ENCODE data around the gene ZNF598.

ZNF598 gene

DNA sequence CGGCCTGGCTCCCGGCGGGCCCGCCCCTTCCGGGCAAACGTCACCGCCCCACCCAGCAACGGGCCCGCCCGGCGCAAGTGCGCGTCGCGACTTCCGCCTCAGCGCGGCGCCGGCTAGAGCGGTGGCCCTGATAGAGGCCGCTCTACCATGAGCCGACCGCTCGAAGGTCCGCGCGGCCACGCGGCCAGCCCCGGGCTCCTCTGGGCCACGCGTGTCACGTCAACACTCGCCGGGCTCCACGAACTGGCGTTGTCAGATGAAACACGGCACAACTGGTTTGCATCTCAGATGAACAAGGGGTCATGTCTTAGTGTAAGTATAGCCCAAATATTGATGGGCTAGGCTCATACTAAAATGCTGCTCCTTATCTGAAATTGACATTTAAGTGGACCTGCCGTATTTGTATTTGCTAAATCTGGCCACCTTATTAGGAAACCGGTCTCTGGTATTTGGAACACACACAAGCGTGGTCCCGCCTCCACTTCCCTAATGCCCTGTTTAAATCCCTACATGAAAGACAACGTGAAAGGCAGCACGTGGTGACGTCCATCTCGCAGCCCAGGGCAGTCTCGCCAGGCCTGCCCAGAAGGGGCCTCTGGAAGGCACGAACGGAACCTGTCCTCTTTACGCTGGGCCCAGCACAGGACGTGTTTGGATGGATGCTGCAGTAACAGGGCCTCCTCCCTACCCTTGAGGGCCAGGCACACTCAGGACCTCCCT, at the start of gene ZNF598:
Gene ZNF598 (minus strand): TSS at position 31 of the 720 bp plus-strand sequence.
- DNase-seq, result peak; percentile 83 to 86

DNA sequence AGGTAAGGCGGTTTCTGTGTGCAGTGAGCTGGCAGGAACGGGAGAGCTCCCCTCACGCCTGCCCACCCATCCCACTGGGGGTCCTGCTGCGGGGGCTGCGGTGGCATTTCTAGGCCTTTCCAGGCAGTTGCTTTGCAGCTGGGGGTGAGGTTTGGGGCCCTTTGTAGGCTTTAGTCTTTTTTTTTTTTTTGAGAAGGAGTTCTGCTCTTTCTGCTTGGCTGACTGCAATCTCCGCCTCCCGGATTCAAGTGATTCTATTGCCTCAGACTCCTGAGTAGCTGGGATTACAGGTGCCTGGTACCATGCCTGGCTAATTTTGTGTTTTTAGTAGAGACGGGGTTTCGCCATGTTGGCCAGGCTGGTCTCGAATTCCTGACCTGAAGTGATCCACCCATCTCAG, 49.3 kb upstream of the ZNF598 start:
- DNase-seq, result no peak

DNA sequence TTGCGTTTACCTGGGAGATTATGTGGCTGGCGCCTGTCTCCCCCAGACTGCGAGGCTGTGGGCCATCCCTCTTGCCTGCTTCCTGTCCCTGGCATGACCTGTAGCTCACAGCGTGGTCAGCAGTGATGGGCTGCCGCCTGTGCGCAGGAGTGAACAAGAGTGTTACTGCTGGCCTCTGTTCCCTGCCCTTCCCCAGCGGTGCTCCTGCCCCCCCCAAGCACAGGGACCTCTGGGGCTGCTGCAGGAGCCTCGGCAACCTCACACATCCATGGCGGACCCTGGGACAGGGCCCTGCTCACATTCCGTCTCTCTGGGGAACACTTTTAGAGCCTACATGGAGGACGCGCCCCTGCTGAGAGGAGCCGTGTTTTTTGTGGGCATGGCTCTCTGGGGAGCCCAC, 48.8 kb upstream of the ZNF598 start:
- DNase-seq, result no peak

DNA sequence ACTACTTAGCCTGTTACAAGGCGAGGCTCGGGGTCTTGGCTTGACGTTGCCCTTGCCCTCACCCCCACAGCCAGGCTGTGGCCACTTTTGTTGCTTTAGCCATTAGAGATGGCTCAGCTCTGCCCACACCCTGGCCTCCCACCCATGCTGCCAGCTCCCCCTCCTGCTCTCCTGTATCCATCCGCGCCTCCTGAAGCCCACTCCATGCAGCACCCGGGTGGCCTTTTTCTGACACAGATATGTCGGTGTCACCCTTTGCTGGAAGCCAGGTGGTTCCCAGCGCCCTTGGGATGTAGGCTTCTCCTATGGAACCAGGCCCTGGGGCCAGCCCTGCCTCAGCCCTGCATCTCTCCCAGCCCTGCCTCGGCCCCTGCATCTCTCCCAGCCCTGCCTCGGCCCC, 47.8 kb upstream of the ZNF598 start:
- DNase-seq, result no peak

DNA sequence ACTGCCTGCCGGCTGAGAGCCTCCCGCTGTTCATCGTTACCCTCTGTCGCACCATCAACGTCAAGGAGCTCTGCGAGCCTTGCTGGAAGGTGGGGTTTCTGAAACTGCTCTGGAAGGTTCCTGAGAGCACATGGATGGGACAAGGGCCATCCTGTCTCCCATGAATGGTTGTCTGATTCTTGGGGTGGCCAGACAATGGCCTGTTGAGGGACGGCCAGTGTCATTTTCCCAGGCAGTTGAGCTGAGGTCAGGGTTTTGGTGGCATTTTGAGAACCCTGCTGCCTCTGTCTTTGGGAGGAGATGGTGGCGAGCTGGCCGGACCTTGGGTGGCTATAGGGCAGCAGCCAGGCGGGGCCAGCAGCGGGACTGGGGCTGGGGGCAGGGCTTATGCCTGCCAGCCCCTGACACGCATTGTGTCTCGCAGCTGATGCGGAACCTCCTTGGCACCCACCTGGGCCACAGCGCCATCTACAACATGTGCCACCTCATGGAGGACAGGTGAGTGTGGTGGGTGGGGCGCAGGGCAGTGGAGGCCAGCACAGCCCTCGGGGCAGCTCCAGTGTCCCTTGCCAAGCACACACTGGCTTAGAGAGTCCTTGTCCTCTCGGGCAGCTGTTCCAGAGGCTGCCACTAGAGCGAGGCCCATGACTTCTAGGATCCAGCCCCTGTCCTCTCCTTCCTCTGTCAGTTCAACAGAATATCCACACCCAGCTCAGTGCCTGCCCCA, 47.2 kb upstream of the ZNF598 start:
- no peak for DNase-seq

DNA sequence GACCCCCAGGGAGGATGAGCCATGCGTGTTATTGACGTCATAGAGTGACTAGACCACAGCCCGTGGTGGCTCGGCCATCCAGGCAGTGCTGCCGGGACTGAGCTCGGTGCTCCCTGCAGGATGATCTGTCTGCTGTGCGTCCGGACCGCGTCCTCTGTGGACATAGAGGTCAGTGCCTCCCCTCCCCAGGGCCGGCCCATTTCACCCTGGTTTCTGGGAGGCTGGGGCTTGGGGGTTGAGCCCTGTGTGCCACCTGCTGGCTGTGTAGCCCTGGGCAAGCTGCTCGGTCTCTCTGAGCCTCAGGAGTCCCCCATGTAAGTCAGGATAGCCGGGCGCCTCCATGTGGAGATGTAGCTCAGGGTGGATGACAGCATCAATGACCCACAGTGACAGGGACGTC, 46.5 kb upstream of the ZNF598 start:
- DNase-seq, result no peak

DNA sequence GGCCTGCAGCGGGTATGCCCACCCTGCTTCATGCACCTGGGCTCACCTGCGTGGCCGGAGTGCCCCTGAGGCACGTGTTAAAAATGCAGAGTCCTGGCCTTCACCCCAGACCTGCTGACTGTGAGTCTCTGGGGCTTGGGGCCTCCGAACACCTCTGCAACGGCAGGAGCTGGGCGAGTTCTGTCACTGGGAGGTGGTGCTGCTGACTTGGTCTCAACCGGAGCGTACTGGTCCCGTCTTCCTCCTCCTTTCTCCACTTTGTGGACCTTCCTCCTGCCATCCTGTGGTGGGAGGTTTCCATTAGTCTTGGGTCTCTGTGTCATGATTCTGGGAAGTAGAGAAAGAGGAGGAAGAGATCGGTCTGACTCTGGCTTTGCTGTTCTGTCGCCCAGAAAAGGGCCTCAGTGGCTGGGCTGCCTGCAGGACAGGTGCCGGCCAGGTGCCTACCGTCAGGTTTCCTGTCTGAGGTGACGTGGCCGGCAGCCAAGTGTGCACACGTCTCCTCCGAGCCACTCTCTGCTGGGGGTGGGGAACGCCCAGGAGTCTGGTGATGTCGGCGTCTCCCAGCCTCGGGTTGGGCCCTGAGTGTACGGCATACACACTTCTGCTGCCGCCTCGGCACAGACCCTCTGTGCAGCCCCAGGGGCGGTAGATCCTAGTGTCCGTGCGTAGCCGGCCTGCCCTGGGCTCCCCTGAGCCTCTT, 45.1 kb upstream of the ZNF598 start:
- DNase-seq, result no peak

DNA sequence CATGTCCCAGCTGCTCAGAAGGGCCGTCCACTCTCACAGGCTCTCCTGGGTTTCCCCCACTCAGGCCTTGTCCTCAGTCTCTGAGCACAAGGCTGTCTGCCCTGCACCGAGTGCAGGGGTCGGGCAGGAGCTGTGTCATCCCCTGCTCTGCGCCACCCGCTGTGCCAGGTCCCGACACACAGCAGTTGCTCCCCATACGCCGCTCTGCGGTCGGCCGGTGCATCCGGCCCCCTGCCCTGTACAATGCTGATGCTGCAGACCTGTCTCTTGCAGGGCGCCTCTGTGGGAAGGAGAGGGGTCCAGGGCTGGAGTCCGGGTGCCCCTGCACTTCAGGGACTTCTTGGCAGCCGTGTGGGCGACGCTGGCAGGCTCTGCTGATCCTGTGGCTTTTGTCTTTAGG, 44.3 kb upstream of the ZNF598 start:
- DNase-seq, result no peak

DNA sequence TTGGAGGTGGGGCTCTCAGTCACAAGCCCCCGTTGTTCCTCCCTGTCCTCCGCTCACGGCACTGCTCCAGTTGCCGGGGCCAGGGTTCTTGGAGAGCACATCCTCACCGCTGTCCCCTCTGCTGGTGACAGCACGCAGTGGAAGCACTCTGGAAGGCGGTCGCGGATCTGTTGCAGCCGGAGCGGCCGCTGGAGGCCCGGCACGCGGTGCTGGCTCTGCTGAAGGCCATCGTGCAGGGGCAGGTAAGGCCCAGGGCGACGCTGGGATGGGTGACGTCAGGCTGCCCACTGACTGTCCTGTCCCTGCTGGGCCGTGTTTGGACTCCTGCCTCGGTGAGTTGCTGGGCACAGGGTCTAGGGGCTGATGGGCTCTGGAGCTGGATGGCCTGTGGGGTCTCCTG, 43.6 kb upstream of the ZNF598 start:
- no peak for DNase-seq

DNA sequence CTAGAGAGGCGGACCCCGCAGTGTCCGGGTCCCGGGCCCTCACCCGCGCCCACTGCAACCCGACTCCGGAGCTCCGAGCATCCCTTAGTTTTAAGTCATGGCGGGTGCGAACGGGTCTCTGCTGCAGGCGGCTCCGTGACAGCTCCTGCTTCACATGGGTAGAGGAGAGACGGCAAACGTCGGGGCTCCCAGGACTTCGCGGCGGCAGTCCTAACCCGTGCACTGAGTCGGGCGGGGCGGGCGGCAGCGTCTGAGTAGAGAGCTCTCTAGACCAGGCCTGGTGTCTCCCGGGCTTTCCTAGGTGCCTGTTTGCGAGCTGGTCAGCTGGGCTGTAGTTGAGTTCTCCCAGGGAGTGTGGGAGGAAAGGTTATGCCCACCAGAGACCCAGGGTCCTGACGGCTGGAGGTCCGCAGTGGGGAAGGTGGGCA, 38.5 kb upstream of the ZNF598 start:
- no peak for DNase-seq

DNA sequence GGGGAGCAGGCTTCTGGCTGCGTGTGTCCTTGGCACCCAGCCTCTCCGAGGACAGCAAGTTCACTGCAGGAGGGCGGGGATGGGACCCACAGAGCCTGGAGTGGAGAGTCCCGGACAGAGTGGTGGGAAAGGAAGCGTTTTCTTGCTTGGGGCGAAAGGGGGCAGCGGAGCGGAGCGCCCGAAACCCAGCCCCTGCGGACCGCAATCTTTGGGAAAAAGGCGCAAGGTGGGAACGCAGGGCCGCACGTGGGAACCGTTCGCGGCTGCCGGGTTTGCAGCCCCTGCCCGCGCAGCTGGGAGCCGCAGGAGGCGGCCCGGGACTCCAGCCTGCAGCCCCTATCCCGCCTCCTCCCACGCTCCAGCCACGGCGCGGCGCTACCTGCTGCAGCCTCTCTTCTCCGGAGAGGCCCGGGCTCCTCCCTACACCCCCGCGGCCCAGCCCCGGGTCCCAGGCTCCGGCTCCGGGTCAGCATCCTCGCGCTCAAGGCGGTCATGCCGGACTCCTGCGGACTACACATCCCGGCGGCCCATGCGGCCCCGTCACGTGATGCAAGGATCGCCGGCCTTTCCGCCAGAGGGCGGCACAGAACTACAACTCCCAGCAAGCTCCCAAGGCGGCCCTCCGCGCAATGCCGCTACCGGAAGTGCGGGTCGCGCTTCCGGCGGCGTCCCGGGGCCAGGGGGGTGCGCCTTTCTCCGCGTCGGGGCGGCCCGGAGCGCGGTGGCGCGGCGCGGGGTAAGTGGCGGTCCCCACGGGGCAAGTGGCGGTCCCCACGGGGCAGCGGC, 37.9 kb upstream of the ZNF598 start, which contains the start of the genes NTHL1 and TSC2:
Gene NTHL1 (minus strand): TSS at position 505 of the 786 bp plus-strand sequence. CDS start 11 bp downstream, at position 494.
Gene TSC2 (plus strand): TSS at position 656 of the 786 bp plus-strand sequence. CDS start 631 bp downstream, outside the sequence.
- DNase-seq, result peak; percentile 95 to 98

DNA sequence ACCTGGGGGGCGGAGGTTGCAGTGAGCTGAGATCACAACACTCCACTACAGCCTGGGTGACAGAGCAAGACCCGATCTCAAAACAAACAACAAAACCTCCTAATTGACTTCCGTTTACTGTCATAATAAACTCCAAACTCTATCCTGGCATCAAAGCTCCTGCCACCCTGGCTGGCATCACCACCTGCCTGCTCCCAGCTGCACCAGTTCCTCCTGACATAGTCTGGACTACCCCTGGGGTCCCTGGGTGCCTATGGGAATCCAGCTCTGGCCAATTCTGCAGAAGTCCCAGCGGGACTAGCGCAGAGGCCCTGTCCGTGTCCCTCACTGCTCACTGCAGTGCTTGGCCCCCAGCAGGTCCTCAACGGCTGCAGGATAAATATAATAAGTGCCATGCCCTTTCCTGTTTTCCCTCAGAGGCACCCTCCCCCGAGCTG, 37.3 kb upstream of the ZNF598 start:
- DNase-seq, result no peak

DNA sequence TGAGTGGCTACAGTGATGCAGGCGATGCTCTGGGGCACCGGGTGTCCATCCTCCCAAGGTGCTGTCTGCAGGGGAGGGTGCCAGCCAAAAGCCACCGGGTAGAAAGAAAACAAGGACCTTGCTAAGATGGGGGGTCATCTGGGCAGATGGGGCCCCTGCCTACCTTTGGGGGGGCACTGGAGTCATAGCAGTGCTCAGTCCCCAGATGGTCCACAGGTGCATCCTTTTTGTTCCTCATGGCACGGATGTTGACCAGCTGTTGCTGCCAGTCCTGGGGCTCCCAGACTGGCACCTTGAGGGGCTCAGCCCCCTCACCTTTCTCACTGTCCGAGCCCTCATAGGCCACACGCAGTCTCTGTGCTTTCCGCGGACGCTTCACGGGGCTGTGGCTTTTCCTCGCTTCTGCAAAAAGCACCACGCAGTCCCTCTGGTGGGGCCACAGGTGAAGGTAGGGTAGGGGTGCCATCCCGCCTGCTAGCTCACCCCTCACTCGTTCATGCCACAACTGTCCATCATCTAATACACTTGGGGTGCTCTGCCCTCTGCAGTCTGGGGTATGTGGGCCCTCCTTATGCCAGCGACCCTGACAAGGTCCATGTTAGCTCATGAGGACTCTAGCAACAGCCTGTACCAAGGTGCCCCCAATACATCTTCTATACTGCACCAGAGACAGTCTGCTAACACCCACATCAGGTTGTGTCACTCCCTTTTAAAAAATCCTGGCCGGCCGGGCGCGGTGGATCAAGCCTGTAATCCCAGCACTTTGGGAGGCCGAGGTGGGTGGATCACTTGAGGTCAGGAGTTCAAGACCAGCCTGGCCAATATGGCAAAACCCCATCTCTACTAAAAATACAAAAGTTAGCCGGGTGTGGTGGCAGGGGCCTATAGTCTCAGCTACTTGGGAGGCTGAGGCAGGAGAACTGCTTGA, 36.6 kb upstream of the ZNF598 start:
- no peak for DNase-seq

DNA sequence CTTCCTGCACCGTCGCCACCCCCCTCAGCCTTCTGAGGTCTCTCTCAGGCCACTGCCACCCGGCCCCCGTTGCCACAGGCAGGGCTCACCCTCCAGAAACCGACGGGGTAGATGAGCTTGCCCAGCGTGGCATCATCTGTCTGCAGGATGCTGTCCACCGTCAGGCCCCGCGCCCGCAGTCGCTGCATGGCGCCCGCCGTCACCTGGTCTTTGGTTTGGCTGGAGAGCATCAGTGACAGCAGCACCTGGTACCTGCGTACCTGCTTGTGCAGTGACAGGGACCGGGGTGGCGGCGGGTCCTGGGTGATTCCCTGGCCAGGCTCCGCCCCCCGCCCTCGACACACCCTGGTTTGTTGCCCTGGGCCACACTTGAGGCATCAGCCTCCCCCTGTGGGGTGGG, 34.9 kb upstream of the ZNF598 start:
- no peak for DNase-seq

DNA sequence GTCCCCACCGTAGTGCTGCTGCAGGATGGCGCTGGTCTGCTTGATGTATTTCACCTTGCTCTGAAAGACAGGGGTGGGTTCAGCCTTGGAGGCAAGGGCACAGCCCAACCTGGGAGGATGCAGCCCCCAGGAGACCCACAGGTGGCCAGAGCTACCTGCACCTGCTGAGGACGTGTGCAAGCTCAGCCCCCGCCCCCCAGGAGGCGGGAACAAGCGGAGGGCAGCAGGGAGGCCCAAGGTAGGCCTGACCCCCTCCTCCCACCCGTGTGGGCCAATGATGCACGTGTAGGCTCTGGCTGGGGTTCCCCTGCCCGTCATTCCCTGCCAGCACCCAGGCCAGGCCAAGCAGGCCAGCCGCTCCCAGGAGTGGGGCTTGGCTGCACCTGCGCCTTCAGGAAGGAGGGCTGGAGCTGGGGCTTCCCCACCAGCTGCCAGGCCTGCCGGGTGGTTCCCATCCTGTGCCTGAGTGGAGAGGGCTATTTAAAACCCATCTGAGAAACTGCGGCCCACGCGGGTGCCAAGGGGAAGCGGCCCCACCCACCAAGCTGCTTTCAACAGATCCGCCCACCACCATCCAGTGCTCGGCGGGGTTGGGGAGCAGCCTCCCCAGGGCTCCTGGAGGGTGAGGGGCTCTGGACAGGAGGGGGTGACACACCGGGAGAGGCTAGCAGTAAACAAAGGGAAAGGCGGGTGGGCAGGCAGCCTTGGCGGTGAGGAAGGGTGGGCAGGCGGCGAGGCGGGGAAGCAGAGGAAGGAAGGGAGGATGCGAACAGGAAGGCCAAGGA, 34.2 kb upstream of the ZNF598 start:
- no peak for DNase-seq

DNA sequence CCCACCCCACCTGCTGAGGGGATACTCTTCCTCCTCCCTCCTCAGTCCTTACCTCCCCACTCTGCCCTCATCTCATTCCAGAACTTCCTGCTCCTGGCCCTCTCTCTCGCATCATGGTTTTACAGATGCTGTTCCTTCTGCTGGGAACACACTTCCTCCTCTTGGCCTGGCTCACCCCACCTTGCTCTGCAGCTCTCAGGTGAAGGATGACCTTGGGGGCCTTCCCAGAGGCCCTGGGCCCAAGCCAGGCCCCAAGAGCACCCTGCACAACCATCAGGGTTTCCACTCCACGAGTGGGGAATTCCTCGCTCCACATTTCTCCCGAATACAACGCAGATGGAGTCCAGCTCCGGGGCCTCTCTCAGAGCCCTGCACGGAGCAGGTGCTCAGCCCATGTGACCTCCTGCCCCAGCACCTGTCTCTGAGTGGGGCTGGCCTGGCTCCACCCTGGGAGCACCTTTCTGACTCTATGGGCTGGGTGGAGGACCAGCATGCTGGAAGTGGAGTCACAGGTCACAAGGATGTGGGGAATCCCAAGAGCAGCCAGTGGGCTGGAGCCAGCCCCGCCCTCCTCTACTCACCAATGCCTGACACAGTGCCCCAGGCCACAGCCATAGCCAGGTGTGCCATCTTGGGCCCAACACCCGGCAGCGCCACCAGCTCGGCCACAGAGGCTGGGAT, 33.5 kb upstream of the ZNF598 start:
- DNase-seq, result no peak

DNA sequence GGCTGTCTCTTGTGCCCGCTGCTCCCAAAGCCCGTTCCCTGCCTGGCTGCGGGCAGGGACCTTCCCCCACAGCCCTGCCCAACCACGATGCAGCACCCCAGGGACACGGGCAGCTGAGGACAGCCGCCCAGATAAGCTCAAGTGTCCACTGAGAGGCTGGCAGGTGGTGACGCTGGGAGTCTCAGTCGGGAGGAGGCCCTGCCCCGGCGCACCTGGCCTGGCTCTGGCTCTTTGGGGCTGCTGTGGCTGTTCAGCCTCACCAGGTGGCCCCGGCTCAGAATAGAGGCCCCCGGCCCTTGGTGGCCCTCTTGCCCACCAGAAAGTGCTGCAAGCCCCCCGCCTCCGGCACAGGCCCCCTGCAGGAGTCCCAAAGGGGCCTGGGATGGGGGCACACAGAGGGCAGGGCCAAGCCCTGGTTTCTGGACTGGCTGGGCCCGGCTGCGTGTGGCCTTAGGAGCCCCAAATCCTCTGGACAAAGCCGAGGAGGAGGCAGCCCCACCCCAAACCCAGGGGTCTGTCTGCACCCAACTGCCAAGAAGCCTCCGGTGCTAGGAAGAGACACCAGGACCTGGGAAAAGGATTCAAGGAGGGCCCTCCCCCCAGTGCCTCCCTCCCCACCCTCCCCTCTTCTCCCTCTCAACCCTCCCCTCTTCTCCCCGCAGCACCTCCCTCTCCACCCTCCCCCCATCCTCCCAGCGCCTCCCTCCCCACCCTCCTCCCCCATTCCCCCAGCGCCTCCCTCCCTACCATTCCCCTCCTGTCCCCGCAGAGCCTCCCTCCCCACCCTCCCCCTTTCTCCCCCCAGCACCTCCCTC, 32.8 kb upstream of the ZNF598 start:
- no peak for DNase-seq

DNA sequence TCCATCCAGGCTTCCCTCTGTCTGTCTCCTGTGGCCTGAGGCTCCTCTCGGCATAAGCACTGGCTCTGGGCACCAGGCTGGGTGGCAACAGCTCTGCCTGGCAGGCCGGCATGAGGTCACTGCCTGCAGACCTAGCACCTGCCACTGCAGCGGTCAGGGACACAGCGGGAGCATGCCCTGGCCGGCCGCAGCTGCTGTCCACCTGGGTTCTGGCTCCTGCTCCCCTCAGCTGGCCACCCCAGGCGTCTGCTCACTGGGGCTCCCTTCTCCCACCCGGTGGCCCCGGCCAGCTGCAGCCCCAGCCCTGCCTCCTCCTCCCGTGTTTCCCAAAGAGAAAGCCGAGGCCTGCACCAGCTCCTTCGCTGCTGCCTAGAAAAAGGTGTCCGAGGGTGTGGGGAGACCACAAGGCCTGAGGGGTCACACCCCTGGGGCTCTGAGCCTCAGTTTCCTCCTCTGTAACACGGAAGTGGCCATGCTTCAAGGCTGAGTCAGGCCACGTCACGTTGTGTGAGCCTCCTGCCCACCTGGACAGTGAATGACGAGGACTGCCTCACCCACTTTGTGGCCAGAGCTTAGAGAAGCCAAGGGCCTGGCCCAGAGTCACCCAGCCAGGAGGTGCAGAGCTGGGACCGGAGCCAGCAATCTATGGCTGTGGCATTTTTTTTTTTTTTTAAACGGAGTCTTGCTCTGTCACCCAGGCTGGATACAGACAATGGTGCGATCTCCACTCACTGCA, 31.3 kb upstream of the ZNF598 start:
- DNase-seq, result no peak

All from activated T-cell treated with anti-CD3 and anti-CD28 coated beads, Interleukin-2, amount 50 U/mL, for 48 hours (primary cell).